HEK293 (cell line): Measurements from ENCODE around the gene SLC37A2.

ENCODE experiments used
- CTCF ChIA-PET: fragments of 350-600 bp; formaldehyde crosslinking; extraction: SDS; loops from one replicate; lab custom pipeline; 2021; ENCODE audit warnings: antibody characterized with exemption; lab: Yijun Ruan, JAX
- POLR2A ChIA-PET: fragments of 300-600 bp; formaldehyde crosslinking; extraction: SDS; loops from one replicate; lab custom pipeline; 2020; ENCODE audit warnings: antibody characterized with exemption, inconsistent platforms; lab: Yijun Ruan, JAX
- H3K27ac ChIP-seq: fragments of 200-500 bp; sonication (Bioruptor generic); 2 replicates; pipeline ENCODE4 v1.5.1; 2014; ENCODE audit warnings: low read depth, low read length, control low read depth, inconsistent platforms; ENCODE audit errors: extremely low read depth
- H3K36me3 ChIP-seq, 2 experiments: fragments of 200-500 bp in 1 of 2; sonication (Bioruptor generic) in 1 of 2; 1 replicate in 1 of 2; 2 replicates in 1 of 2; pipeline ENCODE4 v1.5.1; 2014 to 2017; ENCODE audit warnings: inconsistent platforms in 2 of 2, low read length in 2 of 2; ENCODE audit not compliant: control insufficient read depth in 2 of 2, insufficient read depth in 1 of 2
- H3K4me1 ChIP-seq: fragments of 200-500 bp; sonication (Bioruptor generic); 2 replicates; pipeline ENCODE4 v1.5.1; 2014; ENCODE audit warnings: mild to moderate bottlenecking, low read length, inconsistent platforms; ENCODE audit not compliant: control insufficient read depth, insufficient read depth
- H3K4me3 ChIP-seq: 2 replicates; pipeline ENCODE4 v1.5.1; 2011; ENCODE audit warnings: low read depth, mild to moderate bottlenecking, control low read depth, low read length, moderate library complexity
- H3K9me3 ChIP-seq: fragments of 200-500 bp; sonication (Bioruptor generic); 2 replicates; pipeline ENCODE4 v1.5.1; 2014; ENCODE audit warnings: low read depth, low read length, inconsistent platforms; ENCODE audit not compliant: control insufficient read depth, insufficient read depth
- ATF2 ChIP-seq: fragments of 450-650 bp; formaldehyde crosslinking; IDR thresholded peaks from 2 replicates; pipeline ENCODE4 v1.5.1; 2016; ENCODE audit warnings: missing biosample characterization, missing genetic modification characterization, low read depth
- CTCF ChIP-seq: fragments of 450-650 bp; formaldehyde crosslinking; IDR thresholded peaks from 2 replicates; pipeline ENCODE4 v1.5.1; 2016; ENCODE audit warnings: missing biosample characterization, missing genetic modification characterization
- GFI1B ChIP-seq: fragments of 450-650 bp; formaldehyde crosslinking; IDR thresholded peaks from 2 replicates; pipeline ENCODE4 v1.5.1; 2016; ENCODE audit warnings: missing biosample characterization, missing genetic modification characterization
- INSM2 ChIP-seq: fragments of 450-650 bp; formaldehyde crosslinking; IDR thresholded peaks from 2 replicates; pipeline ENCODE4 v1.5.1; 2016; ENCODE audit warnings: missing biosample characterization, missing genetic modification characterization
- RBAK ChIP-seq: fragments of 450-650 bp; formaldehyde crosslinking; IDR thresholded peaks from 2 replicates; pipeline ENCODE4 v1.5.1; 2016; ENCODE audit warnings: missing biosample characterization, missing genetic modification characterization
- REPIN1 ChIP-seq: fragments of 450-650 bp; formaldehyde crosslinking; IDR thresholded peaks from 2 replicates; pipeline ENCODE4 v1.5.1; 2017; ENCODE audit warnings: missing biosample characterization, missing genetic modification characterization, low read depth
- YY1 ChIP-seq: fragments of 450-650 bp; formaldehyde crosslinking; IDR thresholded peaks from 2 replicates; pipeline ENCODE4 v1.5.1; 2018; ENCODE audit warnings: missing biosample characterization, missing genetic modification characterization
- ZBTB49 ChIP-seq: fragments of 450-650 bp; formaldehyde crosslinking; IDR thresholded peaks from 2 replicates; pipeline ENCODE4 v1.5.1; 2016; ENCODE audit warnings: missing biosample characterization, missing genetic modification characterization, low read depth
- ZBTB7A ChIP-seq: fragments of 450-650 bp; formaldehyde crosslinking; IDR thresholded peaks from 2 replicates; pipeline ENCODE4 v1.5.1; 2016; ENCODE audit warnings: low read depth, missing biosample characterization, missing genetic modification characterization
- ZNF121 ChIP-seq: fragments of 450-650 bp; formaldehyde crosslinking; IDR thresholded peaks from 2 replicates; pipeline ENCODE4 v1.5.1; 2016; ENCODE audit warnings: missing biosample characterization, missing genetic modification characterization
- ZNF157 ChIP-seq: fragments of 450-650 bp; formaldehyde crosslinking; IDR thresholded peaks from 2 replicates; pipeline ENCODE4 v1.5.1; 2016; ENCODE audit warnings: missing biosample characterization, missing genetic modification characterization
- ZNF169 ChIP-seq: fragments of 450-650 bp; formaldehyde crosslinking; IDR thresholded peaks from 2 replicates; pipeline ENCODE4 v1.5.1; 2016; ENCODE audit warnings: missing biosample characterization, missing genetic modification characterization
- ZNF175 ChIP-seq: fragments of 450-650 bp; formaldehyde crosslinking; IDR thresholded peaks from 2 replicates; pipeline ENCODE4 v1.5.1; 2016; ENCODE audit warnings: missing biosample characterization, missing genetic modification characterization
- ZNF211 ChIP-seq: fragments of 450-650 bp; formaldehyde crosslinking; IDR thresholded peaks from 2 replicates; pipeline ENCODE4 v1.5.1; 2016; ENCODE audit warnings: low read depth, missing biosample characterization, missing genetic modification characterization
- ZNF280D ChIP-seq: fragments of 450-650 bp; formaldehyde crosslinking; IDR thresholded peaks from 2 replicates; pipeline ENCODE4 v1.5.1; 2016; ENCODE audit warnings: missing biosample characterization, missing genetic modification characterization
- ZNF394 ChIP-seq: fragments of 450-650 bp; formaldehyde crosslinking; IDR thresholded peaks from 2 replicates; pipeline ENCODE4 v1.5.1; 2016; ENCODE audit warnings: missing biosample characterization, missing genetic modification characterization, mild to moderate bottlenecking, moderate library complexity, borderline replicate concordance
- ZNF398 ChIP-seq: fragments of 450-650 bp; formaldehyde crosslinking; IDR thresholded peaks from 2 replicates; pipeline ENCODE4 v1.5.1; 2017; ENCODE audit warnings: missing biosample characterization, missing genetic modification characterization
- ZNF580 ChIP-seq: fragments of 450-650 bp; formaldehyde crosslinking; IDR thresholded peaks from 2 replicates; pipeline ENCODE4 v1.5.1; 2016; ENCODE audit warnings: missing biosample characterization, missing genetic modification characterization
- ZNF585B ChIP-seq: fragments of 450-650 bp; formaldehyde crosslinking; IDR thresholded peaks from 2 replicates; pipeline ENCODE4 v1.5.1; 2016; ENCODE audit warnings: missing biosample characterization, missing genetic modification characterization
- ZNF624 ChIP-seq: fragments of 450-650 bp; formaldehyde crosslinking; IDR thresholded peaks from 2 replicates; pipeline ENCODE4 v1.5.1; 2017; ENCODE audit warnings: missing biosample characterization, missing genetic modification characterization

The SLC37A2 gene

GRCh38 chr11:125082611-125083311 is 19.7 kb downstream of the SLC37A2 start:
- peaks cover 0 to 13% of the 10 kb centered on the region in 2 experiments; a peak in 1 of 3 replicates for H3K36me3 ChIP-seq
- POLR2A ChIA-PET: no interaction called here
- CTCF ChIA-PET: interaction anchor here (0.9 to 1.2 kb wide), 2 partner anchors 8 to 349 kb away, joined by 4 read pairs; no protein-coding TSS in a partner anchor
- no peak overlapping the region for H3K27ac ChIP-seq
- no peak overlapping the region for H3K4me3 ChIP-seq
- no peaks in the 10 kb centered on the region for H3K4me1 ChIP-seq
- no peaks in the 10 kb centered on the region for H3K9me3 ChIP-seq
- no peak for TF ChIP-seq CTCF (tag by site-specific recombination)
- no peak for TF ChIP-seq INSM2
- TF ChIP-seq ZNF624 (tag by site-specific recombination): no peak
- TF ChIP-seq YY1 (tag by site-specific recombination): no peak
- TF ChIP-seq ZNF585B (tag by site-specific recombination): no peak
- TF ChIP-seq ZNF175 (tag by site-specific recombination): no peak
- no peak for TF ChIP-seq ZBTB7A (tag by site-specific recombination)
- TF ChIP-seq ZNF398: no peak
- TF ChIP-seq RBAK (tag by site-specific recombination): no peak
- no peak for TF ChIP-seq ZNF169 (tag by site-specific recombination)
- no peak for TF ChIP-seq REPIN1 (tag by site-specific recombination)
- no peak for TF ChIP-seq ZNF121 (tag by site-specific recombination)
- no peak for TF ChIP-seq ZNF157 (tag by site-specific recombination)
- TF ChIP-seq ZNF280D (tag by site-specific recombination): no peak
- TF ChIP-seq ZNF580 (tag by site-specific recombination): no peak
- TF ChIP-seq ZNF211 (tag by site-specific recombination): no peak
- TF ChIP-seq ZBTB49: no peak
- no peak for TF ChIP-seq ZNF394
- TF ChIP-seq GFI1B (tag by site-specific recombination): no peak
- no peak for TF ChIP-seq ATF2 (tag by site-specific recombination)
- TF ChIP-seq, all 188 proteins: peak for 0
